ENCODE results near the gene RYR3. TPM values are rescaled to one million over a fixed set of nuclear protein-coding genes. Genes with fewer than 3 reads are reported as not detected.

RYR3 gene
- total RNA-seq, 2 experiments from 2014 or later, result not detected

DNA sequence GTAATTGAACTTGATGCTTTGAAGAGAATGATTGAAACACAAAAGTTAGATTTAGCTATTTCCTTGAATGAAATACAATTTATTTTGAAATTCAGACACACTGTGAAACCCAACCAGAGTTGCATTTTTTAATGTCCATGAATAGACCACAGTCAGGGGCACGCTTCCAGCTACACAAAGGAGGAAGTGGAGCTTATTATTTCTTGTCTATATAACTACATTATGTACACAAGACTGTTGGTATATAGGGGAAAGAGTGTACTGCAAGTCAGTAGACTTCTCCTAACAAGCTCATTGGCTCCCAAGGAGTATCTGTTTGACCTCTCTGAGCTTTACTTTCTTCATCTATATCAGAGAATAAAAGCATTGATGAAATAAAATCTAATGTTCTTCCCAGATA lies 326.2 kb downstream of the RYR3 start:
- Mint-ChIP-seq H3K27ac (no peak overlapping the region), H3K36me3 (ENCODE audit: low read depth) (no peaks in the 10 kb centered on the region), H3K27me3 (peaks cover 4% of the 10 kb centered on the region), H3K4me1 (ENCODE audit: low read depth) (no peaks in the 10 kb centered on the region), H3K4me3 (no peak overlapping the region), H3K9me3 (no peaks in the 10 kb centered on the region)
- TF ChIP-seq, protein P1, sequence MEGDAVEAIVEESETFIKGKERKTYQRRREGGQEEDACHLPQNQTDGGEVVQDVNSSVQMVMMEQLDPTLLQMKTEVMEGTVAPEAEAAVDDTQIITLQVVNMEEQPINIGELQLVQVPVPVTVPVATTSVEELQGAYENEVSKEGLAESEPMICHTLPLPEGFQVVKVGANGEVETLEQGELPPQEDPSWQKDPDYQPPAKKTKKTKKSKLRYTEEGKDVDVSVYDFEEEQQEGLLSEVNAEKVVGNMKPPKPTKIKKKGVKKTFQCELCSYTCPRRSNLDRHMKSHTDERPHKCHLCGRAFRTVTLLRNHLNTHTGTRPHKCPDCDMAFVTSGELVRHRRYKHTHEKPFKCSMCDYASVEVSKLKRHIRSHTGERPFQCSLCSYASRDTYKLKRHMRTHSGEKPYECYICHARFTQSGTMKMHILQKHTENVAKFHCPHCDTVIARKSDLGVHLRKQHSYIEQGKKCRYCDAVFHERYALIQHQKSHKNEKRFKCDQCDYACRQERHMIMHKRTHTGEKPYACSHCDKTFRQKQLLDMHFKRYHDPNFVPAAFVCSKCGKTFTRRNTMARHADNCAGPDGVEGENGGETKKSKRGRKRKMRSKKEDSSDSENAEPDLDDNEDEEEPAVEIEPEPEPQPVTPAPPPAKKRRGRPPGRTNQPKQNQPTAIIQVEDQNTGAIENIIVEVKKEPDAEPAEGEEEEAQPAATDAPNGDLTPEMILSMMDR (IDR thresholded peaks at IDR 0.05), result no peak
- no peak for DNase-seq
- POLR2A ChIA-PET, result interaction anchor here (0.6 to 0.7 kb wide), 2 partner anchors 395 to 472 kb away, joined by 3 read pairs; no protein-coding TSS in a partner anchor
- intact Hi-C loops (cut with micrococcal nuclease), result no loop called here
- ATAC-seq, result no peak
- CTCF ChIA-PET, result no interaction called here

DNA sequence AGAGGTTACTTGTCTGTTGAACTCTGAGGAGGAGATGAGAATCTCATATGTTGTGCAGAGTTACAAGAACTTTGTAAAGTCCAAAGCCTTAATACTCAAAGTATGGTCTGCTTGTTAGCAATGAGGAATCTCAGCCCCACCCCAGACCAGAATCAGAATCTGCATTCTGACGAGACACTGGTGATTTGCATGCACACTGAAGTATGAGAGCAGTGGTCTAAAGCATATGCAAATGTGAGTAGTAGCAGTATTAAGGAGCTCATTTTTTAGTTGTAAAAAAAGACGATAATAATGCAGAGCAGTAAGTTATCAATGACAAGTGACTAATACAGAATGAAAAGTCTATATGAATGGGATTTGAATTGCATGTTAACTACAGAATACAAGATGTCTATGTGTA lies 327.7 kb downstream of the RYR3 start:
- Mint-ChIP-seq H3K4me3 (no peak overlapping the region), H3K4me1 (ENCODE audit: low read depth) (no peaks in the 10 kb centered on the region), H3K36me3 (ENCODE audit: low read depth) (no peaks in the 10 kb centered on the region), H3K27me3 (peaks cover 4% of the 10 kb centered on the region), H3K9me3 (no peaks in the 10 kb centered on the region), H3K27ac (no peak overlapping the region)
- no peak for ATAC-seq
- TF ChIP-seq, protein P1 (IDR thresholded peaks at IDR 0.05), result no peak
- intact Hi-C loops (cut with micrococcal nuclease), result no loop called here
- CTCF ChIA-PET, result no interaction called here
- POLR2A ChIA-PET, result no interaction called here
- DNase-seq, result no peak

DNA sequence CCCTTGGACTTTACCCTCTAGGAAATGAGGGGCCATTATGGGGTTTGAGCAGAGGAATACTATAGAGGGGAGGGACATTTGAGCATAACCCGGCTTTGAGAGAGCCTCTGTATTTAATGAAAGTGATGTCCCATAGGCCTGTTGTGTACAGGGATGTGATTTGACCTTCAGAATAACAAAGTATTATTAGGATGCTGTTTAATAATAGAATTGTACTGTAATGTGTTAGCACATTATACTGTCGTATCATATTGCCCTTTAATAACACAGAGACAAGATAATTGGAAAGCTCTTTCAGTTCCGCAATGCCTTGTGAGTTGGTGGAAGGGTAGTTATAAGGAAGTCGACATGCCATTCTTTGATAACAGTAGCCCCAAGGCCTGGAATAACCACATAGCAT lies 328.3 kb downstream of the RYR3 start:
- intact Hi-C loops (cut with micrococcal nuclease), result no loop called here
- ChIA-PET CTCF (no interaction called here), POLR2A (no interaction called here)
- no peak overlapping the region for H3K4me3 Mint-ChIP-seq
- TF ChIP-seq, protein P1 (IDR thresholded peaks at IDR 0.05), result no peak
- no peaks in the 10 kb centered on the region for H3K36me3 Mint-ChIP-seq (ENCODE audit: low read depth)
- no peak overlapping the region for H3K27ac Mint-ChIP-seq
- ATAC-seq, result no peak
- H3K9me3 Mint-ChIP-seq, result no peaks in the 10 kb centered on the region
- no peak for DNase-seq
- peaks cover 4% of the 10 kb centered on the region for H3K27me3 Mint-ChIP-seq
- H3K4me1 Mint-ChIP-seq (ENCODE audit: low read depth), result no peaks in the 10 kb centered on the region

DNA sequence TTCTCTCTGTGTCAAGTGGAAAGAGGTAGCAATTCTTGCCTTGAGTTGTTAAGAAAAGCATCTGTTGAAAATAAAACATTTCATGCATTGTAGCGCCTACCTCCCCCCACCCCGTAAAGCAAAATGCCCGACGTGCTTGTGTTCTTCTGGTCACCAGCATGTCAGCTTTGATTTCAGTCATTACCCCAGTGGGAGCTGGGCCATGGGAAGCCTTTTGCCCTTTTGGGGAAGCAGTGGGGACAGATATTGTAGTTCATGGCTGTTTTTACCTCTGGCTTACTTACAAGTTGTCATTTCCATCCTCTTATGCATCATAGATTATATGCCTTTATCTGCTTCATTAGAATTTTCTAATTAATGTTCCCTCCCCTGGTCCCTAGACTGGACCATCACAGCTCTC lies 328.7 kb downstream of the RYR3 start:
- no peak overlapping the region for H3K27ac Mint-ChIP-seq
- no peaks in the 10 kb centered on the region for H3K4me1 Mint-ChIP-seq (ENCODE audit: low read depth)
- no peaks in the 10 kb centered on the region for H3K36me3 Mint-ChIP-seq (ENCODE audit: low read depth)
- ChIA-PET CTCF (no interaction called here), POLR2A (no interaction called here)
- no peaks in the 10 kb centered on the region for H3K9me3 Mint-ChIP-seq
- ATAC-seq, result no peak
- no peak for DNase-seq
- TF ChIP-seq, protein P1 (IDR thresholded peaks at IDR 0.05), result no peak
- no peak overlapping the region for H3K4me3 Mint-ChIP-seq
- peaks cover 4% of the 10 kb centered on the region for H3K27me3 Mint-ChIP-seq
- intact Hi-C loops (cut with micrococcal nuclease), result no loop called here

DNA sequence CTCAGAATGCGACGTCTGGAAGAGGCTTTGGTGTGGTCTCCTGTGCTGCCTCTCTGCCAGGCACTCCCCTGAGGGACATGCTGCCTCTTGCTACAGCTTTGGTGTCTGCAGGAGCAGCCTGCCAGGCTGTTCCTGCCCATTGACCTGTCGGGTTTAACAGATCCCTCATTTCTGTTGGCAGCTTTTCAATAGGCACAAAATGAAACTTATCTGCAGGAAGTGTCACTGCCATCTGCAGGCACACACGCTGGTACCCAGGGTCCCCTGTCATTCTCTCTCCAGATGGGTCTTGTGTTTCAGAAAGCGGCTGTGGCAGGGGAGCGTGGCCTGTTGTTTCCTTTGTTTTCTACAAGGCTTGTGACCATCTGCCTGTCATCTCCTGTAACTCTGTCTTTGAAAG lies 329.2 kb downstream of the RYR3 start:
- DNase-seq (no peak), ATAC-seq (no peak)
- Mint-ChIP-seq H3K27me3 (peaks cover 4% of the 10 kb centered on the region), H3K9me3 (no peaks in the 10 kb centered on the region), H3K27ac (no peak overlapping the region), H3K36me3 (ENCODE audit: low read depth) (no peaks in the 10 kb centered on the region), H3K4me3 (no peak overlapping the region), H3K4me1 (ENCODE audit: low read depth) (no peaks in the 10 kb centered on the region)
- ChIA-PET POLR2A (no interaction called here), CTCF (no interaction called here)
- intact Hi-C loops (cut with micrococcal nuclease), result no loop called here
- TF ChIP-seq, protein P1 (IDR thresholded peaks at IDR 0.05), result no peak
